ENCODE data around the gene LIN54. TPM values are rescaled to one million over a fixed set of nuclear protein-coding genes. Genes with fewer than 3 reads are reported as not detected.

The LIN54 gene
- total RNA-seq, 3 donors from 2014 or later, result 15.6 to 16.7 (median 15.8) TPM

GRCh38 chr4:82900066-82900410, 110.6 kb downstream of the LIN54 start:
- Histone ChIP-seq H3K9me3 (no peaks in the 10 kb centered on the region), H3K4me3 (peak overlapping the region; percentile 27), H3K4me1 (ENCODE audit: low read depth) (peaks cover 29% of the 10 kb centered on the region), H3K36me3 (ENCODE audit: low read depth) (peaks cover 5% of the 10 kb centered on the region)
- intact Hi-C loops (cut with DNase I, micrococcal nuclease), result loop anchor here in 1 of 2 donors (1.0 to 5.0 kb wide), 2 partner anchors 9 to 112 kb away; partner anchors contain the start of genes LIN54 and SEC31A
- ATAC-seq (peak; percentile 10), DNase-seq (no peak)
- TF ChIP-seq CTCF (IDR thresholded peaks at IDR 0.05), result no peak

- peaks cover 5% of the 10 kb centered on the region for H3K36me3 ChIP-seq (ENCODE audit: low read depth)
- no peak for DNase-seq
- peaks cover 29% of the 10 kb centered on the region for H3K4me1 ChIP-seq (ENCODE audit: low read depth)
- no peak for TF ChIP-seq CTCF (IDR thresholded peaks at IDR 0.05)
- intact Hi-C loops (cut with DNase I, micrococcal nuclease), result loop anchor here in 1 of 2 donors (1.0 to 10.0 kb wide), 3 partner anchors 8 to 385 kb away; partner anchors contain the start of genes COQ2, LIN54 and SEC31A
- H3K4me3 ChIP-seq, result peak overlapping the region; percentile 27
- no peak for ATAC-seq
- H3K9me3 ChIP-seq, result no peaks in the 10 kb centered on the region
These were observed 111.1 kb downstream of the LIN54 start for GRCh38 chr4:82899374-82900065.

GRCh38 chr4:82898322-82899243, 112.0 kb downstream of the LIN54 start:
- Histone ChIP-seq H3K4me1 (ENCODE audit: low read depth) (peaks cover 29% of the 10 kb centered on the region), H3K36me3 (ENCODE audit: low read depth) (peaks cover 5% of the 10 kb centered on the region), H3K9me3 (no peaks in the 10 kb centered on the region), H3K4me3 (no peak overlapping the region)
- intact Hi-C loops (cut with DNase I, micrococcal nuclease), result loop anchor here in 1 of 2 donors (10.0 kb wide), 1 partner anchor 386 kb away; the partner anchor contains the start of gene COQ2
- peak in 1 of 3 donors; percentile 66 for DNase-seq
- ATAC-seq, result no peak
- TF ChIP-seq CTCF (IDR thresholded peaks at IDR 0.05), result no peak

- intact Hi-C loops (cut with DNase I, micrococcal nuclease), result loop anchor here in 1 of 2 donors (10.0 kb wide), 1 partner anchor 388 kb away; the partner anchor contains the start of gene COQ2
- TF ChIP-seq CTCF (IDR thresholded peaks at IDR 0.05), result no peak
- DNase-seq (no peak), ATAC-seq (no peak)
- Histone ChIP-seq H3K9me3 (no peaks in the 10 kb centered on the region), H3K4me1 (ENCODE audit: low read depth) (peaks cover 30% of the 10 kb centered on the region), H3K4me3 (no peak overlapping the region), H3K36me3 (ENCODE audit: low read depth) (peaks cover 5% of the 10 kb centered on the region)
These were observed 113.9 kb downstream of the LIN54 start for GRCh38 chr4:82896755-82897154.

GRCh38 chr4:82893942-82894341, 116.7 kb downstream of the LIN54 start:
- intact Hi-C loops (cut with DNase I, micrococcal nuclease), result loop anchor here in 1 of 2 donors (10.0 kb wide), 1 partner anchor 391 kb away; the partner anchor contains the start of gene COQ2
- peaks cover 4% of the 10 kb centered on the region for H3K36me3 ChIP-seq (ENCODE audit: low read depth)
- no peaks in the 10 kb centered on the region for H3K9me3 ChIP-seq
- ATAC-seq (no peak), DNase-seq (no peak)
- H3K4me3 ChIP-seq, result no peak overlapping the region
- no peak for TF ChIP-seq CTCF (IDR thresholded peaks at IDR 0.05)
- H3K4me1 ChIP-seq (ENCODE audit: low read depth), result peaks cover 36% of the 10 kb centered on the region

Measured in mucosa of descending colon (tissue), 3 donors.